HG03025 (cell line): Measurements from ENCODE around the gene DNAJC15.
A peak's percentile ranks its signal among the peaks of the same experiment; 100 is the strongest.

Experiments used
- ATAC-seq: cut with Tn5 transposase; IDR thresholded peaks from one replicate; pipeline ENCODE4 v1.9.1; 2021; ENCODE audit warnings: mild to moderate bottlenecking, moderate library complexity; ENCODE audit not compliant: unreplicated experiment, low FRiP score

Gene DNAJC15

DNA sequence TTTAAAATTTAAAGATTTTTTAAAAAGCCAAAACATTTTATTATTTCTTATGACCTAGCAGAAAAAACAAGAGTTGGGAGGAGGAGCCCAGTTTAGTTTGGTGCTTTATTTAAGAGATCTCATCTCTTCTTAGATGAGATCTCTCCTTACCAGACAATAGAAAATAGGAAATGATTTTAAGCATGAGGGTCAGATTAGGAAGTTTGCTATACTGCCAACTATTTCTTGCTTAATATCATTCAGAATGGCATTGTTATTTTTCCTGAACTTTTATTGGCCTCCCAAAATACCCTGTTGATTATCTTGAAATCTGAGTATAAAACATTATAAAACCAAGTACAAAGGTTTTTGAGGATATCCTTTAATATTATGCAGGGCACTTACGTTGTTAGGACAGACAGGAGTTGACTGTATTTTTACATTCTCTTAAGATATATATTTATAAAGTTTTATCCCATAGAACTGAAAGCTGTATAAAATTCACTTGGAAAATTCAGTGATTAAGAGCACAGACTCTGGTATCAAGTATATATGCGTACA, 56.1 kb downstream of the DNAJC15 start:
- no peak for ATAC-seq

DNA sequence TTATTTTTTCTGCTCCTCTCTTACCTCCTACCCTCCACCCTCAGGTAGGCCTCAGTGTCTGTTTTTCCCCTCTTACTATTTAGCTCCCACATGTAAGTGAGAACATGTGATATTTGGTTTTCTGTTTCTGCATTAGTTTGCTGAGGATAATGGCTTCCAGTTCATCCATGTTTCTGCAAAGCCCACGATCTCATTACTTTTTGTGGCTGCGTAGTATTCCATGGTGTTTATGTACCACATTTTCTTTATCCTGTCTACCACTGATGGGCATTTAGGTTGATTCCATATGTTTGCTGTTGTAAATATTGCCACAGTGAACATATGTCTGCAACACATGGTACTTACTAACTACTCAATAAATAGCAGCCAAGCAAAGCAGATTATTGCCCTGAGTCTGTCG, 56.8 kb downstream of the DNAJC15 start:
- ATAC-seq = no peak

DNA sequence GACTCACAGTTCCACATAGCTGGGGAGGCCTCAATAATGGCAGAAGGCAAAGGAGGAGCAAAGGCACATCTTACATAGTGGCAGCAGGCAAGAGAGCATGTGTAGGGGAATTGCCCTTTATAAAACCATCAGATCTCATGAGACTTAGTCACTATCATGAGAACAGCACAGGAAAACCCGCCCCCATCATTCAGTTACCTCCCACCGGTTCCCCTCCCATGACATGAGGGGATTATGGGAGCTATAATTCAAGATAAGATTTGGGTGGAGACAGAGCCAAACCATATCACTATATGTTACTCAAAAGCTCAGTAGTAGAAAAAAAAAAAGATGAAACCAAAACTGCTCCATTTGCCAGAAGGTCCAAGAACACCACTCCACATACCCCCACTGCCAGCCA, 58.5 kb downstream of the DNAJC15 start:
- ATAC-seq = no peak

DNA sequence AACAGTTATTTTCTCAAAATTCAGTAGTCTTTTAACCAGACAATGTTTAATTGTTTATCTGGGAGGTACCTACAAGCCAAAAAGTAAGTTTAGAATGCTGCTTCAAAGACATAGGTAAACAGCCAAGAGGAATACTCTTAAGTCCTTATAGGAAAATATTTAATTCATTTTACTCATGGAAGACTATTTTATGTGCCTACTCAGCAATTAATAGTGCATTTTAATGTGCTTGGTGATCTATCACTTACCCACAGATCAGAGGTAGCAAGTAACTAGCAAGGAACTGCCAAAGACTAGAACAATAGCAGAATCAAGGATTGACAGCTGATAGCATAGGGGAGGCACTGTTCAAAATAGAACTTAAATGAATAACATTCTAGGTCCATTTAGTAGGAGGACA, 60.4 kb downstream of the DNAJC15 start:
- ATAC-seq = no peak

DNA sequence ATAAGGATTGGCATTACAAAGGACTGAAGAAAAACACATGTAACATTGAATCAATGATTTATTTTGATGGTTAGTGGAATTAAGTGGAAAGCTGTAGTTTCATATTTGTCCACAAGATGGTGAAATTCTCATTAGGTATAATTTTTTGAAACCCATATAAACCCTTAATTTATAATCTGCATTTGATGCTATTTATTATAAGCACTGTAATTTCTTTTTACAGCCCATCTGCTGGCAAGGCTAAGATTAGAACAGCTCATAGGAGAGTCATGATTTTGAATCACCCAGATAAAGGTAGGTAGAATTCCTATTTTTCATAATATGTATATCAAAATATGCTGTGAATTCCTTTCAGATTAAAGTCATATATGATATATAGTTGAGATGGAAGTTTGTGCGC, 62.2 kb downstream of the DNAJC15 start:
- ATAC-seq = no peak

DNA sequence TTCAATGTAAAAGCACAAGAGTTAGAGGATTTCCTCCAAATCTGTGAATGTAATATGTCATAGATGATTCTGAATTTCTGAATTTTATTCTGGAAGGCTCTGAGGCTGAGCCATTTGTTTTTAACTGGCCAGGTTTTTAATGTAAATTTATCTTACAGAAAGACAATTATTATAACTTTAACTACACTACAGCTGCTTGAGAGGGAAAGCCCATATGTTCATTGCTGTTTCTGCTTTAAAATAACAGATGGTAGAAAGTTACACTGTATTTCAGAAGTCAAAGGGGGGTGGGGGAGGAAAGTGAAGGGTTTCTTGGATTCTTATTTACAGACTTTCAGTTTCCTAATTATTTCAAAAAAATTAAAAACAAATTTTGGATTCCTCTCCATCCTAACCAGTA, 62.8 kb downstream of the DNAJC15 start:
- no peak for ATAC-seq

DNA sequence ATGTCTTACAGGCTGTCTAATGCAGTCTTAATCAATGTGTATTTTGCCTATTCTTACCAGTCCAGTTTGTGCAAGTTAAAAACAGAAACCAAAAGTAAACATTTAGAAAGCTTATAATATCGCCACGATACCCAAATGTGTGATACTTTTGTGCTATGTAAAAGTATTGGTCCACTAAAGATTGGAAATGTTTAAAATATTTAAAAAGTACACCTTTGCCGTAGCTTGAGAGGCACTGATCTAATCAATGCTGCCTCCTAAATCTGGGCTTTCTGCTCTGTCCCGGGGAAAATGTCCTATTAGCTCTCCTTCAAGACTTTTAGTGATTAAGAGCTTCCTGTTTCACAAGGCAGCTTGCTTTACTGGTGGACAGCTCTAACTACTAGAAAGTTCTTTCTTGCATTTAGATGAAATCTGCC, 64.7 kb downstream of the DNAJC15 start:
- no peak for ATAC-seq

DNA sequence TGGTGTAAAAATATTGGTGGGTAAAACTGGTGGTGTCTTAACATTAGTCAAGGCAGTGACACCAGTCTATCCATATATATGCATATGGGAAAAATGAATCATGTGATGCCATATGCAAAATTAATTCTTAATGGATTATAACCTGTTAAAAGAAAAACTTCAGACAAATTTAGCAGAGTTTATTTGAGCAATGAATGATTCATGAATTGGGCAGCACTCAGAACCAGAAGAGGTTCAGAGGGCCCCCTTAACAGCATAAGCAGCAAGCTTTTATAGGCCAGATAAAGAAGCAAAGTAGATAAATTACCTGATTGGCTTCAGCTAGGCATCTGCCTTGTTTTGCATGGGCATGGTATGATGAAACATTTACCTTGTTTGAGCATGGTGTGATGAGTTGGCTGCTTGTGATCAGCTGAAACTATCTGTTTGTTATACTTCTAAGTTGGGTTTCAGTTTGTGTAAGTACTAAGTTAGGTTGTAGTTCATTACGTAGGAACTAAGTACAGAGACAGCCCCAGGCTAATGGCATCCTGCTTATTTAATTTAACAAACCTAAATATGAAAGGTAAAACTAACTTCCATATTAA, 66.6 kb downstream of the DNAJC15 start:
- no peak for ATAC-seq

DNA sequence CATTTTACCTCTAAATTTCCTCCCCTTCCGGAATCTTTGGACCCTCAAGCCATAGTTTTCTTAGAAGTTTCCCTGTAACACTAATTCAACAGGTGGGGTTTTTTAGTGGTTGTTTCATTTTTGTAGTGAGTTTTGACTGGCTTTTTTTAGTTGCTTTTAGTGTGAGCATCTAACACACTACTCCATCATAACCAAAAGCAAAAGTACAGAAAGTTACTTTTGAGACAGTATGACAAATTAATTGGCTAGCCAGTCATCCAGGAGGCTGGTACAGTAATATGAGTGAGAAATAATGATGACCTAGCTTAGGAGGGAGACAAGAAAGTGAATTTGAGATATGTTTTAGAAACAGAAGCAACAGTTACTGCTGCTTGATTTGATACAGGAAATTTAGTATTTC, 71.5 kb downstream of the DNAJC15 start:
- peak; percentile 74 for ATAC-seq

DNA sequence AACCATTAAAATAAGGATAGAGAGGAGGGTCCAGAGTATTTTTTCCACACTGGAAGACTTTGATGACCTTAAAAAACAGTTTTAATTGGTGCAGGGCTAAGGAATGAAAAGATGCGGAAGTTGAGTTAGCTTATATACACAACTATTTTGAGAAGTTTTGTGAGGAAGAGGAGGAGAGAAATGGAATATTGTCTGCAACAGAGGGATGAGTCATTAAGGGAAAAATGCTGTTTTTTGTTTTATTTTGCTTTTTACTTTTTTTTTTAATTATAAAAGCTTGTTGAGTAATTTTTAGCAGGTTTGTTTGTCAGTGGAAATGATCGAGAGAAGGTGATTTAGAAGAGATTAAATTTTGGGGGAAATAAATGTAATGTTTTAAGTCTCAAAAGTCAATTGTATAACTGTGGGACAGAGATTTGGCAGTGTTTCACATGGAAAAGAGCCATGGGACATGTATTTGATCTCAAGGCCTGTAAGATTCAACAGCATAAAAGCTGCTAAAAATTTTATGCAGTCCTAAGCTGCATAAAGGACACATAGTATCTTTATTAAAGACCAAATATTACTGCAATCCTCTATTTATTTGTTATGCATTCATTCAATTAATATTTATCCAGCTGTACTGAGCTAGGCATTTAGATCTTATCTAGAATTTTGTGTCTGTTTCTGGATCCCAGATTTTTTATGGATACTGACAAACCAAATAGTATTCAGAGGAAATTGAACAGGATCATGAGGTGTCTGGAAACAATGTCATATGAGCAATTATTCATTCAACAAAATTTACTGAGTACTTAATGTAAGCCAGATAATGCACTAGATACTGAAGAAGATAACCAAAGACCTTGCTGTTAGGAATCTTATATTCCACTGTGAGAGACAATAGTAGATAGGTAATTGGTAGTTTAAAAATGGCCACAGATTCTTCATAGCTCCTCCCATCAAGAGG, 72.7 kb downstream of the DNAJC15 start:
- ATAC-seq = no peak

DNA sequence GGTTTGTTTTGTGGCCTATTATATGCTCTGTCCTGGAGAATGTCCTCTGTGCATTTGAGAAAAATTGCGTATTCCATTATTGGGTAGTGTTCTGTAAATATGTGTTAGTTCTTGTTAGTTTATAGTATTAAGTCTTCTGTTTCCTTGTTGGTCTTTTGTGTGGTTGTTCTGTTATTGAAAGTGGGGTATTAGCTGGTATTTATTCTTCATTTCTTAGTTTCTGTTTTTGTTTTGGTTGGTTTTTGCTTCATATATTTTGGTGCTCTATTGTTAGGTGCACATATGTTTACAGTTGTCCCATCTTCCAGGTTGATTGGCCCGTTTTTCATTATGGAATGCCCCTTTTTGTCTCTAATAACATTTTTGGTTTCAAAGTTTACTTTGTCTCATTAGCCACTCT, 77.3 kb downstream of the DNAJC15 start:
- ATAC-seq = no peak

DNA sequence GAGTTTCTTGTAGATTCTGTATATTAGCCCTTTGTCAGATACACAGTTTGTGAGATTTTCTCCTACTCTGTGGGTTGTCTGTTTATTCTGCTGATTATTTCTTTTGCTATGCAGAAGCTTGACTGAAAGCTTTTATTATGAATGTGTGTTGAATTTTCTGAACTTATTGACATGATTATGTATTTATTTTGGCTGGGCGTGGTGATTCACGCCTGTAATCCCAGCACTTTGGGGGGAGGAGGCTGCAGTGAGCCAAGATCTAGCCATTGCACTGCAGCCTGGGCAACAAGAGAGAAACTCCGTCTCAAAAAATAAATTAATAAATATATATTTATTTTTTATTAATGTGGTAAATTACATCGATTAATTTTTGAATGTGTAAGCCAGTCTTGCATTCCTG, 78.9 kb downstream of the DNAJC15 start:
- no peak for ATAC-seq

DNA sequence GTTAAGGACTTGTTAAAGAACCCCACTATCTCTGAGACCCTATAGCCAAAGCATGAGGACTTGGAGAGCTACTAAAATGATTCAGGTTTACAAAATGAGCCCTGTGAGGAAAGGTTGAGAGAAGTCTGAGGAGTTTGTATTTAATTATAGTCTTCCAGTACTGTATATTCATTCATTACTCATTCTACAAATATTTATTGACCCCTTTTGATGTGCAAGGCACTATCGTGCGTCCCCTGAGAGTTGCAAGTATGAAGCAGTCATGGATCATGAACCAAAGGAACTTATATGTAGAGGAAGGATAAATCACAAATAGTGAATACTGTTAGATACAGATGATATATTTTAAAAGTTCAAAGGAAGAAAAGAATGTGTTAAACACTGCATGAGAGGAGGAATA, 84.4 kb downstream of the DNAJC15 start:
- no peak for ATAC-seq

DNA sequence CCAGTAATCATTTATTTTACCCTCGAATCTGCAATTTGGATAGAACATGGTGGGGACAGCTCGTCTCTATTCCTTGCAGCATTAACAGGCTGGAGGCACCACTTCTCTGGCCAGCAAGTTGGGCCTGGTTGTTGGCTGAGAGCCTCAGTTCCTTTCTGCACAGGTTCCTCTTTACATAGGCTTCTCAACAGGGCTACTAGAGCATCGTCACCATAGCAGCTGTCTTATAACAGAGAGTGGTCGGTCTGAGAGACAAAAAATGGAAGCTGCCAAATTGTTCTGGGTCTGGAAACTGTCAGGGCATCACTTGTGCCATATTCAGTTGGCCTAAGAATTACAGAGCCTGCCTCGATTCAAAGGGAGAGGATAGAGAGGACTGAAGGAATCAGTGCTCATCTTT, 86.7 kb downstream of the DNAJC15 start:
- ATAC-seq = no peak

DNA sequence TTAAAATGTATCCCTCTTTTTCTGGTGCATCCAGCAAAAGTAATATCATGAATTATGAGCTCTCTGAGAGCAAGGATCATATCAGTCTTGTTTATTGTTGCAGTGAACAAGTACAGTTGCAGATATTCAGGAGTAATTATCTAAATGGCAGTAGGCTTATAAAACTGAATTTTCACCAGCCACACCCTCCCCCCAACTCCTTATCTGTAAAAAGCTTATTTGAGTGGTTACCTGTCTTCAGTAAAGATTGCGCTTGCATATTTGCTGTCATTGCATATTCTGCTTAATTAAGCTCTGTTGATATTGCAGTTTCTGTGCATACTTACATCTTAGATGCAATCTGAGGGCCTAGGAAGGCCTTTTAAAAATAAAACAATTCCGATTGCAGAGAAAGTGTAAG, 87.3 kb downstream of the DNAJC15 start:
- no peak for ATAC-seq

DNA sequence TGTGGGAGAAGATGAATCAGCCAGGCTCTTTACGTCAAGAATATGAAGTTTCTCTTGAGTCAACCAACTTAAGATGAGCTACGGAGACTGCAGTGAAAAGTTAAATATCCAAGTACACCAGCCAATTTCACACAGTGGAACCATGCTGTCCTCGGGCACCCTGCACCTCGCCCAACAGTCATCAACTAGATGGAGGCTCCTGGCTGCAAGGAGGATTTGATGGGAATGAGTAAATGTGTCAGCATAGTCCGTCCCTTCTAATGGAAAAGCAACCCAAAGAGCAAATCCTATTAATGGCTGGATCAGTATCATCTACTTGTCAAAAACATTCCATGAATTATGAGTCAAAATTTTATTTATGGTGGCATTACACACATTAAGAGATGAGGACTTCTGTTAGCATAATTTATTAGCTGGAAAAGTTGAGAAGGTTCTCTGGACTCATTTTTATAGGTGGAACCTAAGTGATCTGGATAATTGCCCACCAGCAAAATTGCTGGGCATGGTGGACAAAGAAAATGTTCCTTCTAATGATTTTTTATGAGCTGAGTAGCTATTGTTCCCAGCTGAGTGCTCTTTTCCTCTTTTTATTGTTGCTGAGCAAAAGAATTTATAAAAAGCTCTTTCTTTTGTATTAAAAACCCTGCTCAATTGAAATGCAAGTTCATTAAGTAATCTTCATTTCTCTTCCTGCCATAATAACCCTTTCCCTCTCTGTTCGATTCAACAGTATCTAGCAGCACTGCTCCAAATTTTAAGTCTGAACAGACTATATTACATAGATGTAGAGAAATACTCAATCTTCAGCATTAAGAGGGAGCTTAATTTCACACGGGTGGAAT, 88.4 kb downstream of the DNAJC15 start:
- no peak for ATAC-seq

DNA sequence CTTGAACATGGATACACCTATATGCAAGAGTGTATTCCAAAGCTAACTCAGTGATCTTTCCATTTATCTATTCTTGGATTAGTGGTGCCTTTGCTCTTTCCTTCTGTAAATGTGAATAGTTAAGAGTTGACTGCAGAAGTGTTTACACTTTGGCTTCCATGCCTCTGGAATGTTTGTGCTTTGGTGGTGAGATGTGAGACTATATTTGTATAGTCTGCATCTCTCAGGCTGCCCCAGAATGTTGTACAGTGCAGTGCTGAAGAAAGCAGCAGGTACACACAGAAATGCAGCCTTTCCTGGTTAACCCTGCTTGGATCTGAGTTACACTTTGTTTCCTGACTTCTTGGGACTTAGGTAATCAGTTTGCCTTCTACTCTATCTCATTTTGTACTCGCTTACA, 90.2 kb downstream of the DNAJC15 start:
- ATAC-seq = no peak

DNA sequence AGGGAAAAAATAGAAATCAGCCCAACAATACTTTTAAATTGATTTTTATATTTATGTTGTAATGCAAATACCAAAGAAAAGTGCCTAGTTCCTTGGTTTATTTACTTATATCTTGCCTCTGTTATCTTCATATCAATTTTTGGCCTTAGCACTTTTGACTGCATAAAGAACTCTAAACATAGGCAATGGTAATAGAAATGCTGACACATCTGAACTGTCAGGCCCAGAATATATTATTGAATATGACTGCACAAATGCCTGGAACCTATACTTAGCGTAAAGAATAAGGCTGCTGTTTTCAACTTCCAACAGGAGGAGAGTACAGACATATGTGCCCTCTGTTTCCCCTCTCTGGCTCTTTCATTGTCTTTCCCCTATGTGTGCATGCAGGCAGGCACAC, 91.1 kb downstream of the DNAJC15 start:
- no peak for ATAC-seq

DNA sequence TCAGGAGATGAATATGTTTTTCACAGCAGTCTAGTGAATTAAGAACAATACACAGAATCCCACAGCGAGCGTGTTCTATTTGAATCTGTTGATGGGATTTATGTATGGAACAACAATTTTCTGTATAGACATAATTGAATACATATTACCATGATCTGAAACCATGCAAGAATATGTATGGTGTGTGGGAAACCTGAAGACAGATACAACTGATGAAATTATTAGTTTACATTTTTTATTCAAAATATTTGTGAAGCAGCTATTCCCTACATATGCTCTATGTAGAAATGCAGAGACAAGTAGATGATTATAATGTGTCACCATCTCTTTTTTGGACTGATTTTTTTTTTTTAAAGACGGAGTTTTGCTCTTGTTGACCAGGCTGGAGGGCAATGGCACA, 91.8 kb downstream of the DNAJC15 start:
- no peak for ATAC-seq

DNA sequence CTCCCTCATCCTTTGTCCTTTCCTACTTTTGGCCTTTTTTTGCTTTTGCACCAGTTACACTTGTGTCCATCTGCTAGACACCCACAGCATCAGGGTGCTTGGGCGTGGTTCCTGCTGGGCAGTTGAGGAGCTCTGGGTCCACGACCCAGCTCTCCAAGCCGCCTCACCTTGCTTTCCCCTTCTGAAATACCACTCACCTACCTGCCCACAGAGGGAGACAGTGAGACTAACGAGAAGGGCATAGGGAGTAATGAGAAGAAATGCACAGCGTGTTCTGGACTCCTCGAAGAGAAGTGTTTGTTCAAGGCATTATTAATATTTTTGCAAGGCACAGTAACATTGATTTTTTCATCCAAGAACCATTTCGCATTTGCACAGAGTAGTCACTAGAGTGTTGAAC, 92.9 kb downstream of the DNAJC15 start:
- no peak for ATAC-seq

DNA sequence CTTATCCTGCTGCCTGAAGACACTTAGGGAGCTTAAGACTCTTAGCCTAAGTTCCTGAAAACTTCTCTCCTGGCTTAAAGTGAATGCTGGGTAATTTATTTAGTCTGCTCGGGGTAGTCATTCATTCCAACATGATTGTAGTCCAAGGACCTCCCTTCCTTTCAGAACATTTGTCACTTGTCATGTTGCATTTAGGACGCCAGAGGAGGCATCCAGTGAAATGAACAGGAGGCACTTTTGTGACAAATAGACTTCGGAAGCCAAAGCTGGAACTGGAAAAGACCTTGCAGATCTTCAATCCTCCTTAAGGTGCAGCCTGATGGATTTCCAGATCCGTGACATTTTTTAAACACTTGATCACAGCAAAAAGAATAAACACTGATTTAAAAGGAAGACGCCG, 95.1 kb downstream of the DNAJC15 start:
- no peak for ATAC-seq
